Superior temporal gyrus (tissue), 1 donor: ENCODE results near the gene NHERF2.
"Not testable (repeated sequence)": the region's sequence is repeated elsewhere in the genome, so short reads cannot be mapped to it uniquely, and the experiment has no call there.

Experiments
- DNase-seq: peaks from one replicate; pipeline ENCODE4 v3.0.0-alpha.2; 2016; ENCODE audit errors: extremely low spot score

NHERF2 gene

DNA sequence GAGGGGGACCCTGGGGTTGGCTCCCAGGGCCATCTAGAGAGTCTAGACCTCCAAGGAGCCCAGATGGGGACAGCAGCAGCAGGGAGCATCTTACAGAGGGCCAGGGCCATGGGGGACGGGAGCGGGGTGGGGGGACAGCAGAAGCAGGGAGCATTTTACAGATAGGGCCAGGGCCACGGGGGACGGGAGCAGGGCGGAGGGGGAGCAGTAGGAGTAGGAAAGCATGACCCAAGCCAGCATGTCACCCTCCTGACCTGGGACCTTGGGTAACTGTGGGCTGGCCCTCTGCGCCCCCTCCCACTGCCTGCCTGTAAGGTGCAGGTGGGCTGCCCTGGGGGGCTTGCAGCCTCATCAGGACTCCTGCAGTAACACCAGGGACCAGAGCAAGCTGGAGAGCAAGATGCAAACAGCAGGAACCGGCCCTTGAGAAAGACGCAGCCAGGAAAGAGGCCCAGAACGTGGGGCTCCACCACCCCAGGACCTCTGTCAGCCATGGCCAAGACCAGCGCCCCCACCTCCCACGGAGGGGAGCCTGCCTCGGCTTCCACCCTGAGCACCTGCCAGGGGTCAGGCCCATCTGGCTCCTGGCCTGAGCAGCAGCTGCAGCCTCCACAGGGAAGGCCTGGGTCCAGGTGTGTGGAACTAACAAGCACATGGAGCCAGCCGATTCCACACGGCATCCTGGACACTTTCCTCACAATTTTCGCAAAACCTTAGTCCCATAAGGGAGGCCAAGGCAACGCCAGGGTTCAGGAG lies 19.4 kb upstream of the NHERF2 start:
- no peak for DNase-seq

DNA sequence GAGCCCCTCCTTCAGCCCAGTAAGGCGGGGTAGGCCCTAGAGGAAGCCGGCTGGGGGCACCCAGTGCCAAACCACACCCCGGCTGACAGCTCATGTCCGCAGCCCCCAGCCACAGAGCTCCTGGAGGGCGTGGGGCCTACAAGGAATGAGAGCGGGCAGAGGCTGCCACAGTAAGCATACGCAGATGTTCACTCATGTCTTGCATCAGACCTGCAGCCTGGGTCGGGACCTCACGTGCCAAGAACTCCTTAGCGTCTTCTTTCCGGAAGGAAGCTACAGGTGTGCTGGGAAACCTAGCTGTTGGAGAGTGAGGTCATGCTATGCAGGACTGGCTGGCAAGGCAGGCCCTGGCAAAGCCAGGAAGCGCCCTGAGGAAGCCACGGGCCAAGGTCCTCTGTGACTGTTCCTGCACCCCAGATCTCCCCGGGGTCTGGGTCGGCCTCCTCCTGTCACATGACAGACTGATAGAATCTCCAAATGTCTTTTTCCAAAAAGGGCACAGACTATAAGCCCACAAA lies 18.6 kb upstream of the NHERF2 start:
- DNase-seq, result no peak

DNA sequence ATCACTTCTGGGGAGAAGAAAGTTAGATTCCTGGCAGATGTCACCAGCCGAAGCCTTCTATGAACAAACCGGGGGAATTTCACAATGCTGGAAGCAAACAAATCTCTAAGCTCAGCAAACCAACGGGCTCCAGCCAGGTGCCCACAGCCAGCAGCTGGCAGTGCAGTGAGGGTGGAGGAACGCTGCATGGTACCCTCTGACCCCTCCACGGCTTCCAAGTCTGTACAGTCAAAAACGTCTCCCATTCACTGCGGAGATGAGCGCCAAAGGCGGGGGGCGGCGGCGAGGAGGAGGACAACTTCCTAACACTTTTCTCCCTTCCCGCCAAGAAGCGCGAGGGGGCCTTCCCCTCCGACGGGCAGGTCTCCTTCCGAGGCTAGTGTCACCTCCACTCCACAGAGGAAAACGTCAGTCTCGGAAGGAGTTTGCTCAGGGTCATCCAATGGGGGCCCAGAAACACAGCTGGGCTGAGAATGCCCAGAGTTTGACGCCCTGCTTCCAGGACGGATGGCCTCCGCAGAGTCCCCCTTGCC lies 18.0 kb upstream of the NHERF2 start:
- DNase-seq, result no peak

DNA sequence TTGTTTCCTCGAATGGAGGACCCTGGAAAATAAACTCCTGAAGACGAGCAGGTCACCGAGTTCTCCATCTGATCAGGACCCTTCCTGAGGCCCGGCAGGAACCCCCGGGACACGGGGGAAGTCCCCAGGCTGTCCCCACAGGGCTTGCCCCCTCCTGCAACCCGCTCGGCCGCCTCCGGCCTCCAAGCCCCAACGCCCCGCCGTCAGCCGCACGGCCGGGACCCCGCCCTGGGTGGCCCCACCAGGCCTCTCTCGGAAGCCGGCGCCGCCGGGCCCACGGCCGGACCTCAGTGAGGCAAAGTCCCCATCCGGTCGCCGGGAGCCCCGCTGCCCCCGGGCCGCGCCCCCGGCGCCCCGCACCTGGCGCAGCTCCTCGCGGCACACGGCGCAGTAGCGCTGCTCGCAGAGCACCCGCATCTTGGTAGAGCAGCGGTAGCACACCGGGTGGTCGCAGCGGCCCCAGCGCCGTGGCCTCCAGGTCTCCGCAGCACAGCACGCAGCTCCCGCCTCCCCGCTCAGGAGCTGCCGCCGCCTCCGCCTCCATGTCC lies 17.5 kb upstream of the NHERF2 start:
- DNase-seq, result no peak

DNA sequence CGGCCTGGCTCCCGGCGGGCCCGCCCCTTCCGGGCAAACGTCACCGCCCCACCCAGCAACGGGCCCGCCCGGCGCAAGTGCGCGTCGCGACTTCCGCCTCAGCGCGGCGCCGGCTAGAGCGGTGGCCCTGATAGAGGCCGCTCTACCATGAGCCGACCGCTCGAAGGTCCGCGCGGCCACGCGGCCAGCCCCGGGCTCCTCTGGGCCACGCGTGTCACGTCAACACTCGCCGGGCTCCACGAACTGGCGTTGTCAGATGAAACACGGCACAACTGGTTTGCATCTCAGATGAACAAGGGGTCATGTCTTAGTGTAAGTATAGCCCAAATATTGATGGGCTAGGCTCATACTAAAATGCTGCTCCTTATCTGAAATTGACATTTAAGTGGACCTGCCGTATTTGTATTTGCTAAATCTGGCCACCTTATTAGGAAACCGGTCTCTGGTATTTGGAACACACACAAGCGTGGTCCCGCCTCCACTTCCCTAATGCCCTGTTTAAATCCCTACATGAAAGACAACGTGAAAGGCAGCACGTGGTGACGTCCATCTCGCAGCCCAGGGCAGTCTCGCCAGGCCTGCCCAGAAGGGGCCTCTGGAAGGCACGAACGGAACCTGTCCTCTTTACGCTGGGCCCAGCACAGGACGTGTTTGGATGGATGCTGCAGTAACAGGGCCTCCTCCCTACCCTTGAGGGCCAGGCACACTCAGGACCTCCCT lies 16.8 kb upstream of the NHERF2 start, which contains the start of gene ZNF598:
Gene ZNF598, minus strand, starts transcription at position 31 of the 720 bp plus-strand sequence.
- peak; percentile 89 for DNase-seq

DNA sequence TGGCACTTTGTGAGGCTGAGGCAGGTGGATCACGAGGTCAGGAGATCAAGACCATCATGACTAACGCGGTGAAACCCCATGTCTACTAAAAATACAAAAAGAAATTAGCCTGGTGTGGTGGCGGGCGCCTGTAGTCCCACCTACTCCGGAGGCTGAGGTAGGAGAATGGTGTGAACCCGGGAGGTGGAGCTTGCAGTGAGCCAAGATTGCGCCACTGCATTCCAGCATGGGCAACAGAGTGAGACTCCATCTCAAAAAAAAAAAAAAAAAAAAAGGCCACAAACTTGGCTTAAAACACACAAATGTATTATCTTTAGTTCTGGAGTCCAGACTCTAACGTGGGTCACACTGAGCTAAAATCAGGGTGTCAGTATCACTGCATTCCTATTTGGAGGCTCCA lies 15.0 kb upstream of the NHERF2 start:
- not testable (repeated sequence) for DNase-seq

DNA sequence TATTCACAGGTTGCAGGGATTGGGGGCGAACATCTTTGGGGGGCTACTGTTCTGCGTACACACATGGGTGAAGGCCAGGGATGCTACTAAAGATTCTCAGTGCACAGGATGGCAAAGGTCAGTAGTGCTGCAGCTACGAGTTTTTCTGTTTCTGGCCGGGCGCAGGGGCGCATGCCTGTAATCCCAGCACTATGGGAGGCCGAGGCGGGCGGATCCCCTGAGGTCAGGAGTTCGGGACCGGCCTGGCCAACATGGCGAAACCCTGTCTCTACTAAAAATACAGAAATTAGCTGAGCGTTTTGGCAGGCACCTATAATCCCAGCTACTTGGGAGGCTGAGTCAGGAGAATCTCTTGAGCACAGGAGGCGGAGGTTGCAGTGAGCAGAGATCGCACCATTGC lies 13.2 kb upstream of the NHERF2 start:
- DNase-seq, result no peak

DNA sequence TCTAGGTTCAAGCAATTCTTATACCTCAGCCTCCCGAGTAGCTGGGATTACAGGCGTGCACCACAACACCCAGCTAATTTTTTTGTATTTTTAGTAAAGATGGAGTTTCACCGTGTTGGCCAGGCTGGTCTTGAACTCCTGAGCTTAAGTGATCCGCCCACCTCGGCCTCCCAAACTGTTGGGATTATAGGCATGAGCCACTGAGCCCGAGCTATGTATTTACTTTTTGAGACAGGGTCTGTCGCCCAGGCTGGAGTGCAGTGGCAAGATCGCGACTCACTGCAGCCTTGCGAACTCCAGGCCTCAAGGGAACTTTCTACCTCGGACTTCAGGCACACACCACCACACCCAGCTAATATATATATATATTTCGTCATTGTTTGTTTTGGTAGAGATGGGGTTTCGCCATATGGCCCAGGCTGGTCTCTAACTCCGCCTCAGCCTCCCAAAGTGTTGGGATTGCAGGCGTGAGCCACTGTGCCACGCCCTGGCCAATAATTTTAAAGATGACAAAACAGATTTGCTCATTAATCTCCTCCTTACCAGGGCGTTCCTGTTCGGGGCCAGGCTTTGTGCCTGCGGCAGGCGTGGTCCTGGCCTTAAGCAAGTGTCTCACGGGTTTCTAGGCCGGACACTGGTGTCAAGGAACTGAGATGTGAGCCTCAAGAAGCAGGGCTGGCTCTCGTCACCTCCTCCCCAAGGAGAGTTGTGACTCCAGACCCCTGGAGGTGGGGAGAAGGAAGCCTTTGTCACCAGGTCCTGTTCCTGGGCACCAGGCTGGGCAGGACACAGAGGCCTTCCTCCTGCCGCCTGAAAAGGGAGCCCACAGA lies 11.4 kb upstream of the NHERF2 start:
- DNase-seq, result no peak

DNA sequence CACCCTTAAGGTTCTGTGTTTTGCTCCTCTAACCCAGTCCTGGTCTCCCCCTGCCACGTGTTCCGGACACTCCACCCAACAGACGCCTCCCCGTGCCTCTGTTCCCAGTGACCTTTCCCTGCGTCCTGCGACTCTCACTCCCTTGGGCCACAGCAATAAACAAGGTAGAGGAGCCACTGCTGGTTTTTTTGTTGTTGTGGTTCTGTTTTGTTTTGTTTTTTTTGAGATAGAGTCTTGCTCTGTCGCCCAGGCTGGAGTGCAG lies 10.8 kb upstream of the NHERF2 start:
- no peak for DNase-seq

DNA sequence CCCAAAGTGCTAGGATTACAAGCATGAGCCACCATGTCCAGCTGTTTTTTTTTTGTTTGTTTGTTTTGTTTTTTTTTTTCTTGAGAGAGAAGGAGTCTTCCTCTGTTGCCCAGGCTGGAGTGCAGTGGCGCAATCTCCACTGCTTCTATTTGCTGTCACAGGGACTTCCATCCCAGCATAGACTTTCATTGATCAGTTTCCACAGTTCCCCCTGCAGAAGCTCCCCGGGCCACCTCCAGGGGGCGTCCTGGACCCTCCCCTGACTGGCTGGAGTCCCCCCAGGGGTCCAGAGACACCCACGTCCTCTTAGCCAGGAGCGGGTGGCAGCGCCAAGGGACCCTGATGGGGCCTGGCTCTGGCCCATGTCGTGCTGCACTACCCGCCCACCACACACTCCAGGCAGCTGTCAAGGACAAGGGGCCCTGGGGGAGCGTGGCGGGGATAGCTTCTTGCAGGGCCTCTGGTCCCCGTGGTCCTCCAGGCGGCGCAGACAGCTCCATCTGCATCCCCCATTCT lies 10.2 kb upstream of the NHERF2 start:
- no peak for DNase-seq

DNA sequence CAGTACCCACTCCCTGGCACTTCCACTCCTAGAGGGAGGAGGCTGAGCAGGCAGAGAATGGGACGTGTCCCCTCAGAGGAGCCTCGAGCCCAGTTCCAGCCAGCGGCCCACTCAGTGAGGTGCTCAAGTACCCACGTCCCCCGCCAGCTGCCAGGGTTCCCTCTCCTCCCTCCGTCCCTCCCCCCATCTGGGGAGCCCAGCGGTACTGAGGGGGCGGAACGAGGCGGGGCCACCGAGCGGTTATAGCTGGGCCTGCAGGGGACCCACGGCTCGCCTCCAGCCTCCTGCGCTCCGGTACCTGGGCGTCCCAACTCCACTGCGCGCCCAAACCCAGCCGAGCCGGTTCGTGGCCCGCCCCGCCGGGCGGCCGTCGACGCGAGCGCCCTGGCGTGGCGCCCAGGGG lies 7.2 kb upstream of the NHERF2 start, which contains the start of gene NPW:
Gene NPW, plus strand, starts transcription at position 268 of the 403 bp plus-strand sequence.
- no peak for DNase-seq

DNA sequence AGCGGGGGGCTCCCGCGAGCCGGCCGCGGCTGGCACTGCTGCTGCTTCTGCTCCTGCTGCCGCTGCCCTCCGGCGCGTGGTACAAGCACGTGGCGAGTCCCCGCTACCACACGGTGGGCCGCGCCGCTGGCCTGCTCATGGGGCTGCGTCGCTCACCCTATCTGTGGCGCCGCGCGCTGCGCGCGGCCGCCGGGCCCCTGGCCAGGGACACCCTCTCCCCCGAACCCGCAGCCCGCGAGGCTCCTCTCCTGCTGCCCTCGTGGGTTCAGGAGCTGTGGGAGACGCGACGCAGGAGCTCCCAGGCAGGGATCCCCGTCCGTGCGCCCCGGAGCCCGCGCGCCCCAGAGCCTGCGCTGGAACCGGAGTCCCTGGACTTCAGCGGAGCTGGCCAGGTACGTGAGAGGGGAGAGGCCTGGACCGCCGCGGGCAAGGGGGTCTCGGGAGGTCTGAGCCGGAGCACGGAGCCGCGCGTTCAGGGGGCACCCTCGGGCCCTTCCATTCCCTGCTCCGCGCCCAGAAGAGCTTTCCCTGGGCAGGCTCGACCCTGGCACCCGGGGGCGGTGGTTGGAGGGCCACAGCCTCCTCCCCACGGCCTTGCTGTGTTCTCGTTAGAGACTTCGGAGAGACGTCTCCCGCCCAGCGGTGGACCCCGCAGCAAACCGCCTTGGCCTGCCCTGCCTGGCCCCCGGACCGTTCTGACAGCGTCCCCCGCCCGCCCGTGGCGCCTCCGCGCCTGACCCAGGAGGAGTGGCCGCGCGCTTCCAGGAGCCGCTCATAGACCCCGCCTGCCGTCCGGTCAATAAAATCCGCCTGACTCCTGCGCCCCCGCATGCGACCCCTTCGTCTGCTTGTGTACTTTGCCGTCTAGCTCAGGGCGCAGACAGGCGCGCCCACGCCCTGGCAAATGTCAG lies 6.5 kb upstream of the NHERF2 start:
- no peak for DNase-seq

DNA sequence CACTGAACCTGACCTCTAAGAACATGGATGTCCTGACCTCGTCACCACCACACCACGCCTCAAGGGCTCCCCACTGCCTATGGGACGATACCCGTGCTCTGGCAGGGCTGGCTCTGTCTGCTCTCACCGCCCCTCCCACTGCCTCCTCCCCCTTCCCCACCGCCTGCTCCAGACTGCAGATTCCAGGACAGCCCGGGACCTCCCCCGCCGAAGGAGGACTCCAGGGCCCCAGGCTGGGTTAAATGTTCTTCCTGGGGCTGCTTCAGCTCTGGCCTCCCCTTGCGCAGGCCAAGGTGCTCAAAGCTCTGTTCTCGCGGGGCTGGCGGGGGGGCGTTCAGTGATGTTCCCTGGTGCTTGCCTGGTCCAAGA lies 4.0 kb upstream of the NHERF2 start:
- no peak for DNase-seq

DNA sequence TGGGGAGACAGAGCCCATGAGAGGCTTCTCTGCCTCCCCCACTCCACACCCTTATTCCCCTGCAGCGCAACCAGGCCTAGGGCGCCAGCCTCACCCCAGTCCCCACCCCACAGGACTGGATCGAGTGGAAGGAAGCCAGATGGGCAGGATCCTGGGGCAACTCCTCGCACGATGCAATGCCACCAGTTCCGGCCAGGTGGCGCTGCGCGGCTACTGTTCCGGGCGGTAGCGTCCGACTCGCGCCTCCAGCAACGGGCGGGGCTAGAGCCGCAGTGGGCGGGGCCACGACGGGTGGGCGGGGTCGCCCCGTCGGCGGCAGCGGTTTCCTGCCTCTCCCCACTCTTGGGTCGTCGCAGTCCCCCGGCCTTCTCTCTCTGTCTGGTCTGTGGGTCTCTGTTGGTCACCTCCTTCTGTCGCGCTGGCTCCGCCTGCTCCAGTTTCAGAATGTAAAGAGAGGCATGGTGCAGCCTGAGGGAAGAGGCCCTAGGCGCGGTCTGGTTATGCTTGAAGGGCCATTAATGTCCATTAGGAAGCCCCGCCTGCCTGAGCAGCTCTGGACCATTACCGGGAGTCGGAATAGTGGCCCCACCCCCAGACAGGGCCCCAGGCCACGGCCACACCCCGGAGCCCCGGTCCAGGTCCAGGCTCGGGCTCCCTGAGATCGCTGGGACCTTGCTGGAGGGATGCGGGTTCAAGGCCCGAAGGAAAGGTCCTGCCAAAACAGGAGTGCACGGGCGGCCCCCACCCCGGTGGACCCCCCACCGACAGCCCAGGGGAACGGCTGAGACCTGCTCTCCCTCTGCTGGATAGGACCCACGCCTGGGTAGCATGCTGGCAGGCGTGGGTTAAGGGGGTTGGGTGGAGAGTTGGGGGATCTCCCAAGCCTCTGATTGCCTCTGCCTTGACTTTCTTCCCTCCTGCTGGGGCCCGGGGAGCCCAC lies 3.3 kb upstream of the NHERF2 start:
- DNase-seq, result peak; percentile 94

DNA sequence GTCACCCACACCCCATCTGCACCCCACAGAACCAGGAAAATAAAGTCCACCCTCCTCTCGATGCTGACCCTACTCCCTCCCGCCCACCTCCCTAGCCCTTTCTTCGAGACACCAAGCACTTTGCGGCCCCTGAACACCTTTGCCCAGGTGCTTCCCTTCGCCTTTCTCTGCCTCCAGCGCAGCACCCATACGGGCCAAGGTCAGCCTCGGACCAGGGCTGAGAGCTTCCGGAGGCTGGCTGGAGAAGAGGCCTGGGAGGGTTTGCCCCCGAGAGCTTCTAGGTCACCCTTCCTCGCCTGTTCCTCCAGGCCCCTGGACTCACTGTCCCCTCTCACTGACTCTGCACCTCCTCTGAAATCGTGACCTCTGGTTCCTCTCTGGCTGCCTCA lies 2.7 kb upstream of the NHERF2 start:
- no peak for DNase-seq

DNA sequence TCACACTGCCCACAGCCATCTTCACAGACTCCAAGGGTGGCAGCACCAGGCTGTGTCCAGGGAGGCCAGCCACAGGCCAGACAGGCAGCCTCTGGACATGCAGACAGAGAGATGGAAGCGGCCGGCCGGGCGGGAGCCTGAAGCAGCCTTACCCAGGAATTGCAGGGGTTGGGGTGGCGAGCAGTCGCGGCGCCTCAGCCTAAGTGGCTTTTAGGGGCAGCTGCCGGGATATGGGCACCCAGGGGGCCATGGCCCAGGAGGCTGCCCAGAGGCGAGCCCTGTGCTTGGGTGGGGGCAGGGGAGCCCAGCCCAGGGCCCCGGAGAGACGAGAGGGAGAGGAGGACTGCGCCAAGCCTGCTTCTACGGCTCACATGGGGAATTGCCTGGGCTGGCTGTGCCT lies 1.5 kb upstream of the NHERF2 start:
- no peak for DNase-seq

DNA sequence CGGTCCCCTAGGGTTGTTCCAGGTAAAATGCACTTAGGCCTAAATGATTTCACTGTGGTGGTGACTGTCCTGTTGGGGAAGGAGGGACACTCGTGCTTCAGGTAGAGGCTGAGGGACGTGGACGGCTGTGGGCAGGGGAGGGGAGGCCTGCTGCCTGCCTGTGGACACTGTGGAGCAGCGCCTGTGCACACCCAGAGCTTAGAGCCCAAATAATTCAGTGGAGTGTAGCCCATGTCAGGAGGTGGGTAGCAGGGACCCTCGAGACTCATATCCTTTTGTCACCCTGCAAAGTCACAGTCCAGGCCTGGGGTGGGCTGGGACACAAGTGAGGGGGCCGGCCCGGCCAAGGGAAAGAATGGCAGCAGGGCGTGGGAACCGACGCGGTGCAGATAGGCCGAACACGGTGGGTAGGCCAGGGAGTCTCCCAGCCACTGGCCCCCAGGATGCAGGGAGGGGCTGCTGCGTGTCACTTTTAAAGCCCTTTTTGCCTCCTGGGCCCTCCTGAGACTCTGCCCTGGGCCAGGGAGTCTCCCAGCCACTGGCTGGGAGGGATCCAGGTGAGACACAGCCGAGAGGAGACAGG lies 733 bp upstream of the NHERF2 start:
- DNase-seq, result no peak

DNA sequence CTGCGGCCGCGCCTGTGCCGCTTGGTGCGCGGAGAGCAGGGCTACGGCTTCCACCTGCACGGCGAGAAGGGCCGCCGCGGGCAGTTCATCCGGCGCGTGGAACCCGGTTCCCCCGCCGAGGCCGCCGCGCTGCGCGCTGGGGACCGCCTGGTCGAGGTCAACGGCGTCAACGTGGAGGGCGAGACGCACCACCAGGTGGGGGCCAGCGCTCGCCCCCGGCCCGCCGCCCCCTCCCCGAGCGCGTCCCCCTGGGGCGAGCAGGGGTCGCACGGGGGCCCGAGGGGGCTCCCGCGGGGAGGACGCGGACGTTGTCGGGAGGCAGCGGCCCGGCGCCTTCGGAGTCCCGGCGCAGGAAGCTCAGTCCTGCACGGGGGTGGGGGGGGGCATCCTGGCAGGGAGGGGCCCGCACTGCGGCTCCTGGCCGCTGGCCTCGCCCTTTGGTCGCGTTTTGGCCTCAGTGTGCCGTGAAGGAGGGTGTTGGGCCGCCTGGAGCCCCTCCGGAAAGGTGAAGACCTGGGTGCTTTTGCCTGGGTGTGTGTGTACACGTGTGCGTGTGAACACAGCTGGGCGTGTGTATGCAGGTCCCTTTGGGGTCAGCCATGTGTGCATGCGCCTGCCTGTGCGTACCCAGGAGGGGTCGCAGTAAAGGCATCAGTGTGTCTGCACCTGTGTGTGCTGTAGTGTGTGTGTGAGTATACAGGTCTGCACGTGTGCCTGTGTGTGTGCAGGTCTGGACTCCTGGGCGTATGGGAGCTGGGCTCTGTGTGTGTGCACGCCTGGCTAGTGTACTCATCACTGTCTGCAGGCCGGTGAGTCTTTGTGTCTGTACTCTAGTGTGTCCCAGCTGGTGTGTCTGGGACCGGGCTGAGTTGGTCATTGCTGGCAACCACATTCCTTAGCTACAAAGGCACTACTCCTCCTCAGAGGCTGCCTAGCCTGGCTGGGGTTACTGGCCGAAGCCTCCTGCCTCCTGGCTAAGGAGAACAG lies 615 bp downstream of the NHERF2 start:
- no peak for DNase-seq
